HG02798 (cell line): ENCODE measurements around the gene ROR2.

ENCODE experiments used
- ATAC-seq: cut with Tn5 transposase; IDR thresholded peaks from one replicate; pipeline ENCODE4 v1.9.1; 2021; ENCODE audit warnings: mild to moderate bottlenecking; ENCODE audit not compliant: unreplicated experiment, poor library complexity

ROR2 gene

DNA sequence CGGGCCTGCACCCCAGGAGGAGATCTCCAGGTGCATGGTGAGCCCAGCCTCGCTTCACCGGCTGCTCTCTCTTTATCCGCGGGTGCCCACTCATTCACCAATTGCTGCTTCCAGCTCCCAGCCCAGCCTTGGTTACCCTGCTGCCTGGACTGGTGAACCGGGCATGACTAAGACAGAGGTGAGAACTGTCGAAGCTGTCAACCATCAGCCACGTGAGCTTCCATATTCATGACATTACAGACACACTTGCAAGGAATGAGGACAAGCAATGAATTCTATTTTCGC, 220.5 kb downstream of the ROR2 start:
- no peak for ATAC-seq

DNA sequence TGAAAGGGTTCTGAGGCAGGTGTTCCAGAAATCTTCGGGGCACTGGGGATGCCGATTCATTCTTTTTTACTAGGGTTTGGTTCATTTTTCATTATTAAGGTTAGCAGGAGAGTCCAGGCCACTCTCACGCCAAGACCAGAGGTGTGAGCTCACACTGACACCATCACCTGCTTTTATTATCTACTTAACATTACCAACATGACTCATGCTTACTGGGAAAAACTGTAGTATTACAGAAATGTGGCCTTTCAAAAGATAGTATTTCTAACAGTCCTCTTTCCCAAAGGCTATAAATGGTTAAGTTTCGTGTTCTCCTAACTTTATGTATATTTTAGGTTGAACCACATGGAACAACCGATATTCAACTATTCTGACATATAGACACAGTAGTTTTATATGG, 222.1 kb downstream of the ROR2 start:
- no peak for ATAC-seq

DNA sequence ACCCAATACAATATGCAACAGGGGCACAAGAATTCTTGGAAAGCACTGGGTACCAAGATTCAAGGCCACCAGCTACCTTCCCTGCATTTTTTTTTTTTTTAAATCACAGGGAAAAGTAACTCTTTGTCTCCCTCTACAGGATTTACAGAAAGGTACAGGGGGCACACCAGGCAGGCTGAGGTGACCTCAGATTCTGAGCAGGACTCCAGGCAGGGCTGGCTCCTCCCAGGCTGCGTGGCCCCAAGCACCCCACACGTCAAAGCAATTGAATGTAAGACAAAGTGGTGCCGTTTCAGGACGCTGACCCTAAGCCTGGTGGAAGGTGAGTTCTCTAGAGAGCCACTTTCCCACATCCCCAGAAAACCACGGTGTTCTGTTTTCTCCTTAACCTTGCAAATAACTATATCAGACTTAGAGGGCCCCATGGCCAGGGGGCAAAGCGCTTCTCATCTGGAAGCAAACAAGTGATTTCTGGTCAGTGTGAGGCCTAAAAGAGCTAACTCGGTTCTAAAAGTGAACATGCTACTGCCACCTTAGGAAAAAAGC, 222.6 kb downstream of the ROR2 start:
- ATAC-seq = peak; percentile 84

DNA sequence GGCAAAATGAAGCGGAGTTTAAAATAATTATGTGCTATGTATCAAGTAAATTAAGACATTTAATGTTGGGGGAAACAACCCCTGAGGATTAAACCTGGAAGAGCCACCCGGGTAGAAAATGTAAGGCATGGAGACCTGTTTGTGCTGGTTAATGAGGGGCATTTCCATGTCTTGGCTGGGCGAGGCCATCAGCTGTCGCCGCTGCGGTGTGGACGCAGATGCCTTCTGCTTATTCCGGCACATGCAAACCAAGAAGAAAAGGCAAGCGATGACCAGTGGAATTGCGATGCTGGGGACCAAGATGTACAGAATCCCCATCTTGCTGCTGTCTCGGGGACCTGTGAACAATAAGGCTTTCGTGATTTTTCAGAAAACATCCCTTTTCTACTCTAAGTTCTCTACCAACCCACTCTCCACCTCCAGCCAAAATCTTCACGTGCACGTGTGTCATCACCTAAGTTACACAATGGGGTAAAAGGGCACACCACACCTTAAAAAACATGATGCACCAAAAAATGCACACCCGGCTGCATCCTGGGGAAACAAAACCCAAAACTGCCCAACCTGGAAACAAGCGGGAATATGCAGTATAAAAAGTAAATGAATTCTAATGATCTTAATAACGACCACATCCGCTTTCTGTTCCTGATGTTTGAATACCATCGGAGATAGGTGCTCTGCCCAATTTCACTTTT, 223.5 kb downstream of the ROR2 start:
- no peak for ATAC-seq

DNA sequence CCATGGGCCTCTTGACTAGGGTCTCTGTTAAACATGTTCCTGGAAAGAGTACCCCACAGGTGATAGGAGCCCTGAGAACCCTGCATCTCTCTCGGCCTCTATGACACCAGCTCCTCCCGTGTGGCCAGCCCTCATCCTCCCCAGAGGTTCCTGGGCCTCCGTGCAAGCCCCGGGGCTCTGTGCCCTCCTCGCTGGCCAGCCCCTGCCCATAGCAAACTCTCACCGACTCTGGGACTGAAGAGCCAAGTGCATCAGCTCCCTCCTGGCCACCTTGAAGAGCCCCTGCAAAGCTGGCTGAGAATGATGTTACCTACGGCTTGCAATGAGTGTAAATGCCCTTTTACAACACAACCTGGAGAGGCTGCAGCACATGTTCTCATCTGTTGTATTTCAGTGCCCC, 224.4 kb downstream of the ROR2 start:
- ATAC-seq = no peak

DNA sequence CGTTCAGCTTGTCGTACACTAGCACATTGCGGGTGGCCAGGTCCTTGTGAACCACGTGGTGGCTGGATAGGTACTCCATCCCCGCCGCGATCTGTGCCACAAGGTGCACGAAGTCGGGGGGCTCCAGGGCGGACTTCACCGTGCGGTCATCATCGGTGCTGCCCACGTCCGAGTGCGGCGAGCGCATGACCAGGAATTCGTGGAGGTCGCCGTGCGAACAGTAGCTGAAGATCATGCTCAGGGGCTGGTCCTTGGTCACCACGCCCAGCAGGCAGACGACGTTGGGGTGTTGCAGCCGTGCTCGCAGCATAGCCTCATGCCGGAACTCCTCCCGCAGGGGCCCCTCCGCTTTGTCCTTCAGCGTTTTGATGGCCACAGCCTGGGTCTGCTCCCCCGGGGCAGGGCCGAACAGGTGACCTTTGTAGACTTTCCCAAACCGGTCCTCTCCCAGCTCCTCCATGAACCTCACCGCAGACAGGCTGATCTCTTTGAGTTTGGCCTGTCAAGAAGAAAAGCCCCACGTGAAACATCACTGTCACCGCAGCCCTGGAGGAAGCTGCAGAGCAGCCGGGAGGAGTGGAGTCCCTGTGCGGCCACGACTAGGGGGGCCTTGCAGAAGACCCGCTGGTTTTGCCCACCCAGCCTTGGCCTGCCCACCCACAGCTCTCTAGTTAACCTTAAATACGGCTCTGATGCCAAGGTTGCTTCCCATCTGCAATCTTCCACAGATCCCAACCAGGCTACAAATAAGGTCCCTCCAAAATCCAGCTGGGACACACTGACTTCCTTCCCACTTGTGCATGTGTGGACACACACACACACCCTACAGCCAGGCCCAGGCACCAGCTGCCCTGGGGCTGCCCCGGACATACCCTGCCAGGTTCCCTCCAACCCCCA, 225.2 kb downstream of the ROR2 start:
- ATAC-seq = no peak

DNA sequence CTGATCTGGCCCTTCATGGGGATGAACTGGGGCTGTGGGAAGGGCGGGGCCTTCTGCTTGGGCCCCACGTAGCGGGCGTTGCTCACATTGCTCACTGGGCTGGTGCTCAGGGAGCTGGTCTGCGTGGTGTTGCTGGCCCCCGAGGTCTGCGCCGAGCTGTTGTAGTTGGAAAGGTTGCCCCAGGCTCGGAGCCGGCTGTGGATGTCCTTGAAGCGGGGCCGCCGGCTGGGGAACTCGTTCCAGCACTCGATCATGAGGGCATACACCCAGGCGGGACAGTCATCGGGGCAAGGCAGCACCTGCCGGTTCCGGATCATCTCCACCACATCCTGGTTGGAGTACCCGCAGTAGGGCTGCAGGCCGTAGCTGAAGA, 226.0 kb downstream of the ROR2 start:
- no peak for ATAC-seq

DNA sequence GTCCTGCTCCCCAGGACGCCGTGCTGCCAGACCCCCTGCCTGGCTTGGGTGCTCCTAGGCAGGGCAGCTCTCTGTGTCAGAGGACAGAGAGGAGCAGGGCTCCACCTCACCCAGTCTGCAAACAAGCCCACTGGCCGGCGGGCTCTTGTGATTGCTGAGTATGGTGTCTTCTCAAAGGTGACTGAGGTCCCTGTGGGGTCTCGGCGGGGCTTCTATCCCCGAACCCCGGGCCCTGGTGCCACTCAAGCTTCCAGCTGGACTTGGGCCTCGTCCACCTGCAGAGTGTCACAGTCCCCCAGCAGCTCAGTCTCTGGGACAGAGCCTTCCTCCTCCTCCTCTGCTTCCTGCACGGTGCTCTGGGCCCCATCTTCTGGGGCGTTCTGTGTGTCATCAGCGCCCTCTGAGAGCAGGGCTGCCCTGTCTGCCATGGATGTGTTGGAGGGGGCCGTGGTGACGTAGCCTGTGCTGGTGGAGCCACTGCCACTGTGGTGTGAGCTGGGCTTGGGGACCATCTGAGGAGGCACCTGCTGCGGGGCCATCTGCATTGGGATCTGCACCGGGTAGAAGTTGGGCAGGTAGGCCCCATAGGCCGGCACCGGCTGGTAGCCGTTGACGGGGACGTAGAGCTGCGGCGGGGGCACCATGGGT, 226.5 kb downstream of the ROR2 start:
- no peak for ATAC-seq

DNA sequence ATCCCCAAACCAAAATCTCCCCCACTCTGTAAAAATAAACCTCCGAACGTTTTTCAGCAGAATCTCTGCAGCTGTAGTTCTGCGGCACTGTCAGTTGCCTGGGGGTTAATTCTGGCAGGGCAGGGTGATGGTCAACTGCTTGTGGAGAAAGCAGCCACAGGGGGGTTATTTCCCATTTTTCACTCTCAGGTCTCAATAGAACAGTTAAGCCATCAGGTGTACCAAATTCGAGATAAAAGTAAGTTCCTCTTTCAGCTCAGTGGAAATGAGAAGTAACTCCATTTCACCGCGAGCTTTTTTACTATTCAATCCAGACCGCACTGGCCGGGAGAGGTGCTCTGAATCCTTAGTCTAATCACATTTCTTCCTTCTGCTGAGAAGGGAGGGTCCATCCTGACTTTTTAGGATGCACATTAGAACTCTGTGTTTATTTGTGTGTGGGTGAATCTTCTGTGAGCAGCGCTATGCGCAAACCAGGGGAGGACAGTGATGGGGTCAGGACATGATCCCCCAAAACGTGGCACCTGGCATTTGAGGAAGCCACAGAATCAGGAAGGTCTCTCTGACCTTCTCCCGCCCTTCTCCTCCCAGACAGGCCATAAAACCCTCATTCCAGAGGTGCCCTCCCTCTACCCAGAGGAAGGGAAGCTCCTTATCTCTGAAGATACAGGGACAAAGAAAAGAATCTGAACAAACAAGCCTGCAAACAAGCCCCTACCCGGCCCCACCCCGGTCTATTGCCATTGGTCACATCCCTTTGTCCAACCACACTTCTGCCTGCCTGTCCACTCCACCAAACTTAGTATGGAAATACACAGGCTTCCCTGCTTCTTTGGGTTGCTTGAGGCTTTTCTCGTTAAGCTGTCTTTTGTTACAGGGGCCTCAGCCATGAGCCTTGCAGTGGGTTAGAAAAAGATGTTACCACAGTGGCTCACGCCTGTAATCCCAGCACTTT, 229.0 kb downstream of the ROR2 start:
- ATAC-seq = peak; percentile 38

DNA sequence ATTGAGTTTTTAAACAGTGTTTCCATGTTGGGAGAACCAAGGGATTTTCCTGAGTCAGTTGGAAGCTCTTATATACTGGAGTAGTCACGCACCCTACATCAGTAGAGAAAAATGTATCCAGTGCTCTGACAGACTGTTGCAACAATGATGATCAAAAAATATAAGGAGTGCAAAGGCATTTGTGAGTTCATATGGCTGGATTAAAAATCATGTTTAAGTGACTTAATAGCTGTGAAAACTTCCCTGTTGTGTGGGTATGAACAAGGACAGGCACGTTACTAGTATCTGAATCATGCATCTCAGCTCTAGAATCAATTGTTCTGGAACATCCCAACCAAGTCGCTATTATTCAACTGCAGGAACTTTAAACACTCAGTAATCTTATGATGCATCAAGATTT, 229.7 kb downstream of the ROR2 start:
- no peak for ATAC-seq

DNA sequence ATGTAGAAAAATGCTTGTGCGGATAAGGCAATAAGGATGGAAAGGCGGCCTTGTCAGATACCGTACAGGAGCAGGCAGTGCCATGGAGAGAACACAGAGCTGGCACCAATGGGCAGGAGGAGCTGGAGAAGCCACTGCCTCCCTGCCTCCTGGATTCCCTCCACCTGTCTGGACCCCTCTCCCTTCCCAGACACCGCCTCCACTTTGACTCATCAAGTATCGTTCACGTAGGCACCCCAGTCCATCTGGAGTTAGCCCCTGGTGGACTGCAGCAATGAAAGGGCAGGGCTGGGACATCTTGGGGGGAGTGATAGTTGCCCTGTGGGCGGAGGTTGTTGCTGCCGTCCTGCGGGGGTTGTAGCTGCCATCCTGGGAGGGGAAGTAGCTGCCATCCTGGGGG, 232.0 kb downstream of the ROR2 start:
- ATAC-seq = no peak

DNA sequence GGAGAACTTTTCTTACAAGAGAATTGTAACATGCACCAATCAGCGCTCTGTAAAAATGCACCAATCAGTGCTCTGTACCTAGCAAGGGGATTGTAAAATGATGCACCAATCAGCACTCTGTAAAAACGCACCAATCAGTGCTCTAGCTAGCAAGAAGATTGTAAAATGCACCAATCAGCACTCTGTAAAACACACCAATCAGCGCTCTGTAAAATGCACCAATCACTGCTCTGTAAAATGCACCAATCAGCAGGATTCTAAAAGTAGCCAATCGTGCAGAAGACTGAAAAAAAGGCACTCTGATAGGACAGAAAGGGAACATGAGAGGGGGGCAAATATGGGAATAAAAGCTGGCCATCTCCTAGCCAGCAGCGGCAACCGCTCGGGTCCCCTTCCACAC, 233.2 kb downstream of the ROR2 start:
- no peak for ATAC-seq

DNA sequence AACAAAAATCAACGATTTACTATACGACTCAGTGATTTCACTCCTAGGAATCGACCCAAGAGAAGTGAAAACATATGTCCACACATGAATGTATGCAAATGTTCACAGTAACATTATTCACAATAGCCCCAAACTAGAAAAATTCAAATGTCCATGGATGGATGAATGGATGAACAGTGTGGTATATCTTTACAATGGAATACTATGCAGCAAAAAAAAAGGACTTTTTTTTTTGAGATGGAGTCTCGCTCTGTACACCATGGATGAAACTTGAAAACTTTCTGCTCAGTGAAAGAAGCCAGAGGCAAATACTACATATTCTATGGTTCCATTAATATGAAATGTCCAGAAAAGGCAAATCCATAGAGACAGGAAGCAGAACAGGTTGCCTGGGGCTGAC, 233.8 kb downstream of the ROR2 start:
- no peak for ATAC-seq

DNA sequence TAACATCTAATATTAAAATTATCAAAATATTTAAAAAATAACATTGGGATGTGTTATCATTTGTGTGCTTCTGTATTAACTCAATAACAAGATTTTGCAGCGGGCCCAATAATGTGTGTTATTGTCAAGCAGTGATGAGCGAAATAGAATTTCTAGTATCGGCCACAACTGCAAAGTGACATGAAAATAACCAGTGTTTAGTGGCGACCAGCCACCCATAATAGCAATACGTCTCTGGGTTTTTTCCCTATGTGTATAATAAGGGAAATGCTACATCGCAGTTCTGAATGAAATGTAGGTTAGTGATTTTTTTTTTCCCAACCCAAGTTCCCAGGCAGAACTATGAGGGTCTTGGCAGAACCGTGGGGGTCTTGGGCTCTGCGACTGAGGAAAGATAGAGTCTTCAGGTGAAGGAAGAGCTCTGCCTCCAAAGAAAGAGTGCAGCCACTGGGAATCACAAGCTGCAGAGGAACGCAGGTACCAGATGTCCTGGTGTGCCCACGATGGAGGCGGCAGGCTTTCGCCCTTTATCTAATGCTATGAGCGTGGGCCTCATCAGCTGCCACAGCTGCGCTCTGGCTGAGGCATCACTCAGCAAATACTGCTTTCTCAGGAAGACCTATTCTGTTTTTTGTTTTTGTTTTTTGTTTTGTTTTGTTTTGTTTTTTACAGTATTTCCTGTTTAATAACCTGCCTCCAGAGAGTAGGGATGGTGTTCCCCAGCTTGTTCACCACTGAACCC, 235.0 kb downstream of the ROR2 start:
- ATAC-seq = no peak

DNA sequence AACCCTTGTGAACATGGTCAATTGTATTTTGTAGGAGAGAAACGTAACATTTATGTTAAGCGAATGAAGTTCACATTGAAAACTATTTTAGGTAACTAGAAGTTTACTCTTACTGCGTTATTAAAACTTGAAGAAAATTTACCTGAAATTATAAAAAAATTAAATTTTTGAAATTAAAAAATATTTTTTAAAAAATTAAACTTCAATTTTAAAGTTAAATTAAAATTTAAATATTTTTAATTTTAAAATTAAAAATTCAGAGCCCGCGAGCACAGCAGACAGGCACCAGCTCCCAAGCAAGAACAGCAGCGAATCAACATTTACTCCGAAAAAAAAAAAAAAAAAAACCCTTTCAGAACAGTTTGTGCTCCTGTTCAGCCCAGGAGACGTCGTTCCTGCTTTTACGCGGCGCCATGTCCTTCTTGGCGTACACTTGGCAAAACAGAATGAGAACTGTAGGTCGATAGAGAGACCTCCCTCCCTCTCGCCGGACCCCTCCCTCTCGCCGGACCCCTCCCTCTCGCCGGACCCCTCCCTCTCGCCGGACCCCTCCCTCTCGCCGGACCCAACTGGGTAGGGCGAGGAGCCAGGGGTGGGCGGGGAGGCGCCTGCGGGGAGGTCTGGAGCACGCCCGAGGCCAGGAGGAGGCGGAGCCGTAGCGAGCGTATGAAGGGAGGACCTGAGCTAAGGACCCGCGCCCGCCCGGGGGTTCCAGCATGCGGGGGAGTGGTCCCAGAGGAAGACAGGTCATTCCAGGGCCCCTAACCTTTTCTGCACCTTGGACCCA, 235.8 kb downstream of the ROR2 start:
- ATAC-seq = no peak

DNA sequence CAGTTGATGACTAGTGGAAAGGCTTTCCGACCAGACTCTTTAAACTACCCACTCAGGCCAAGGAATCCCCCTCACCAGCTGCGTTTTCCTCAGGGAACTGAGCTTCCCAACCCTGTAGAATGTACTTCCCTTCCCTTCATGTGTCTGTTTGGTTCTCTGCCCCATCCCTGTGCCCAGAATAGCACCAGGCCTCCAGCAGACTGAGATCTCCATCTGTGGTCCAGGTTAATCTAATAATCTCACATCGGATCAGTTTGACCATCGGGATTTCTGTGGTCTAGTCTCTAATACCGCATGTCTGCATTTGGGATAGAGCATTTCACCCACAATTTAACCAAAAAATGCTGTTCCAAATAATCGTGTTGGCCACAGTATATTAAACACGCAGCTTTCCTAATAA, 237.2 kb downstream of the ROR2 start:
- ATAC-seq = no peak

DNA sequence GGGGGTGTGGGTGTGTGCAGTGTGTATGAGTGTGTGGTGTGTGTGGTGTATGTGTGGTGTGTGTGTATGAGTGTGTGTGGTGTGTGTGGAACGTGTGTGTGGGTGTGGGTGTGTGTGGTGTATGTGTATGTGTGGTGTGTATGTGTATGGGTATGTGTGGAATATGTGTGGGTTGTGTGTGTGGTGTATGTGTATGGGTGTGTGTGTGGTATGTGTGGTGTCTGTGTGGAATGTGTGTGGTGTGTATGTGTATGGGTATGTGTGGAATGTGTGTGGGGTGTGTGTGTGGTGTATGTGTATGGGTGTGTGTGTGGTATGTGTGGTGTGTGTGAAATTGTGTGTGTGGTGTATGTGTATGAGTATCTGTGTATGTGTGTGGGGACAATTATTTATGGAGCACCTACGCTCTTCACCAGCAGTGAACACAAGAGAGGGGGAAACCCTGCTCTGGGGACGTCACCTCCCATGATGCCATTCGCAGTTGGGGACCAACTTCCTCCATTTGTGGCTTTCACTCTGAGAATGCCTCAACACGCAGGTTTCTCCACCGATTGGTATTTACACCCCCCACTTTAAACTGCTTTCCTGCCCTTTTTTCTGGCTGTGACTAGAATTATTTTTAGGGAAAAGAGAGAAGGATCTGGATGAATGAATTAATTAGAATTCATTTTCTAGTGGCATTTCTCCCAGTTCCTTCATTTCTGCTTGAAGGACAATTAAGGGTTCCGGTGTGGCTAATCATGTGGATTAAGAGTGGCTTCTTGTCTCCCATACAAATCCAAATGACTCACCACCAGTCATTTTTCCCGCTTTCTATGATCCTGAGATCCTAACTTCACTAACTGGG, 238.1 kb downstream of the ROR2 start:
- peak; percentile 92 for ATAC-seq

DNA sequence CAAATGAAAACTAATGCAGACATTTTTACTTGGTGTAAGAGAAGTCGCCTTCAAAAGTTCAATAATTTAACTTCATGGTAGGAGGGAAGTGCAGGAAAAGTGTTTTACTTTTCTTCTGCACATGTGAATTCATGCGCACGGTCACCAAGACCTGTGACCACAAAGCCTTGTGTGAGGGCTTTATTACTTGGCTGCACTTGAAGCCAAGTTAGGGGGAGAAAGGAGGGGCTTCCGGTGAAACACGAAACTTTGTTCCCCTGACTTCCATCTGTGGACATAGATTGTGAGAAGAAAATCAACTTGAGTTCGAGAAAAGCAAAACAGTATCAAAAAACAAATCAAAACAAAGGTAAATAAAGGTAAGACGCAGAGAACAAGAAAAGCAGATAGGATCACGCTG, 239.9 kb downstream of the ROR2 start:
- no peak for ATAC-seq
